ENCODE results near the gene CCDC186.

- TF ChIP-seq BHLHE40 (IDR thresholded peaks at IDR 0.05; ENCODE audit: borderline replicate concordance), result no peak
- no peak for TF ChIP-seq SP1 (IDR thresholded peaks at IDR 0.05)
- TF ChIP-seq FOXM1 (IDR thresholded peaks at IDR 0.05; ENCODE audit: borderline replicate concordance), result no peak
- TF ChIP-seq ELF4 (IDR thresholded peaks at IDR 0.05), result no peak
- TF ChIP-seq TARDBP (IDR thresholded peaks at IDR 0.05), result no peak
- TF ChIP-seq LEF1 (IDR thresholded peaks at IDR 0.05; ENCODE audit: borderline replicate concordance), result no peak
- no peak for TF ChIP-seq HDGF (IDR thresholded peaks at IDR 0.05; ENCODE audit: borderline replicate concordance)
- no peak for TF ChIP-seq FOXK2 (IDR thresholded peaks at IDR 0.05)
- TF ChIP-seq SUZ12 (IDR thresholded peaks at IDR 0.05), result no peak
These were observed 6.9 kb upstream of the CCDC186 start for GRCh38 chr10:114180937-114181336.
